Measurements from ENCODE around the gene MPP7. TPM values are rescaled to one million over a fixed set of nuclear protein-coding genes. Genes with fewer than 3 reads are reported as not detected.

MPP7 gene
- total and polyA plus RNA-seq, 3 donors from 2014 or later = 9.7 to 22.7 (median 10.8) TPM

- H3K4me1 ChIP-seq = no peaks in the 10 kb centered on the region
- WGBS, 2 donors = 61 to 86% methylated on average over 2 of the region's 2 CpGs
- H3K27ac ChIP-seq = no peak overlapping the region
- no peak overlapping the region for H3K4me3 ChIP-seq
- no peaks in the 10 kb centered on the region for H3K27me3 ChIP-seq
- DNase-seq = no peak
- intact Hi-C loops (cut with DNase I; ENCODE audit: low total_unique reads) = no loop called here
- no peaks in the 10 kb centered on the region for H3K9me3 ChIP-seq
- H3K36me3 ChIP-seq (ENCODE audit: low read depth, missing control alignments) = no peaks in the 10 kb centered on the region
- TF ChIP-seq CTCF (IDR thresholded peaks at IDR 0.05) (no peak), POLR2A (IDR thresholded peaks at IDR 0.05) (no peak)
Measured at GRCh38 chr10:28332726-28333125, 29.9 kb upstream of the MPP7 start.

GRCh38 chr10:28331841-28332240 is 29.0 kb upstream of the MPP7 start:
- no peaks in the 10 kb centered on the region for H3K36me3 ChIP-seq (ENCODE audit: low read depth, missing control alignments)
- intact Hi-C loops (cut with DNase I; ENCODE audit: low total_unique reads) = no loop called here
- H3K4me3 ChIP-seq = no peak overlapping the region
- no peaks in the 10 kb centered on the region for H3K27me3 ChIP-seq
- WGBS, 2 donors = 51 to 55% methylated on average over 3 of the region's 3 CpGs
- no peaks in the 10 kb centered on the region for H3K9me3 ChIP-seq
- H3K4me1 ChIP-seq = no peaks in the 10 kb centered on the region
- H3K27ac ChIP-seq = no peak overlapping the region
- TF ChIP-seq CTCF (IDR thresholded peaks at IDR 0.05) = no peak
- no peak for TF ChIP-seq POLR2A (IDR thresholded peaks at IDR 0.05)
- no peak for DNase-seq

- intact Hi-C loops (cut with DNase I; ENCODE audit: low total_unique reads) = no loop called here
- no peak for TF ChIP-seq CTCF (IDR thresholded peaks at IDR 0.05)
- TF ChIP-seq POLR2A (IDR thresholded peaks at IDR 0.05) = no peak
- no peak for DNase-seq
- Histone ChIP-seq H3K27ac (no peak overlapping the region), H3K4me3 (no peak overlapping the region), H3K27me3 (no peaks in the 10 kb centered on the region), H3K4me1 (no peaks in the 10 kb centered on the region), H3K36me3 (ENCODE audit: low read depth, missing control alignments) (no peaks in the 10 kb centered on the region), H3K9me3 (no peaks in the 10 kb centered on the region)
Measured at GRCh38 chr10:28331066-28331465, 28.2 kb upstream of the MPP7 start.

- Histone ChIP-seq H3K27me3 (no peaks in the 10 kb centered on the region), H3K27ac (no peak overlapping the region), H3K36me3 (ENCODE audit: low read depth, missing control alignments) (no peaks in the 10 kb centered on the region), H3K9me3 (no peaks in the 10 kb centered on the region), H3K4me1 (no peaks in the 10 kb centered on the region), H3K4me3 (no peak overlapping the region)
- no peak for TF ChIP-seq CTCF (IDR thresholded peaks at IDR 0.05)
- no peak for TF ChIP-seq POLR2A (IDR thresholded peaks at IDR 0.05)
- intact Hi-C loops (cut with DNase I; ENCODE audit: low total_unique reads) = no loop called here
- 88 to 96% methylated on average over 1 of the region's 1 CpG for WGBS, 2 donors
- DNase-seq = no peak
Measured at GRCh38 chr10:28328346-28328745, 25.5 kb upstream of the MPP7 start.

- intact Hi-C loops (cut with DNase I; ENCODE audit: low total_unique reads) = no loop called here
Measured at GRCh38 chr10:28327491-28327880, 24.6 kb upstream of the MPP7 start.

More at GRCh38 chr10:28327491-28327880, 24.6 kb upstream of the MPP7 start:
- no peak for DNase-seq
- no peak for TF ChIP-seq POLR2A (IDR thresholded peaks at IDR 0.05)
- TF ChIP-seq CTCF (IDR thresholded peaks at IDR 0.05) = no peak
- WGBS, 2 donors = 54 to 69% methylated on average over 3 of the region's 3 CpGs
- Histone ChIP-seq H3K4me3 (no peak overlapping the region), H3K4me1 (no peaks in the 10 kb centered on the region), H3K9me3 (no peaks in the 10 kb centered on the region), H3K27me3 (no peaks in the 10 kb centered on the region), H3K36me3 (ENCODE audit: low read depth, missing control alignments) (no peaks in the 10 kb centered on the region), H3K27ac (no peak overlapping the region)

Measured in testis (tissue), 3 donors.